IPS DF 19.7 (cell line): ENCODE results near the gene GLRX3.

Experiments
- DNase-seq: peaks from one replicate; pipeline ENCODE4 v3.0.0-alpha.2; 2013; ENCODE audit warnings: low read depth, low spot score

GLRX3 gene

GRCh38 chr10:130206216-130206737 lies 70.1 kb downstream of the GLRX3 start:
- no peak for DNase-seq

- no peak for DNase-seq
Observed at GRCh38 chr10:130207205-130207604, 71.0 kb downstream of the GLRX3 start.

GRCh38 chr10:130208807-130209206 lies 72.6 kb downstream of the GLRX3 start:
- no peak for DNase-seq

- no peak for DNase-seq
Observed at GRCh38 chr10:130212746-130213145, 76.6 kb downstream of the GLRX3 start.

GRCh38 chr10:130213286-130214080 lies 77.3 kb downstream of the GLRX3 start:
- no peak for DNase-seq

- no peak for DNase-seq
Observed at GRCh38 chr10:130214431-130214830, 78.2 kb downstream of the GLRX3 start.

GRCh38 chr10:130215151-130215930 lies 79.2 kb downstream of the GLRX3 start:
- DNase-seq = no peak

- no peak for DNase-seq
Observed at GRCh38 chr10:130215931-130216231, 79.7 kb downstream of the GLRX3 start.

- DNase-seq = no peak
Observed at GRCh38 chr10:130218181-130218641, 82.0 kb downstream of the GLRX3 start.

- DNase-seq = no peak
Observed at GRCh38 chr10:130218936-130219335, 82.7 kb downstream of the GLRX3 start.

GRCh38 chr10:130220251-130221185 lies 84.3 kb downstream of the GLRX3 start:
- no peak for DNase-seq

GRCh38 chr10:130221456-130222375 lies 85.5 kb downstream of the GLRX3 start:
- no peak for DNase-seq

GRCh38 chr10:130222381-130222780 lies 86.2 kb downstream of the GLRX3 start:
- DNase-seq = no peak

- no peak for DNase-seq
Observed at GRCh38 chr10:130224228-130224627, 88.0 kb downstream of the GLRX3 start.

- no peak for DNase-seq
Observed at GRCh38 chr10:130226012-130226411, 89.8 kb downstream of the GLRX3 start.

- DNase-seq = no peak
Observed at GRCh38 chr10:130227883-130228282, 91.7 kb downstream of the GLRX3 start.
